Liver (tissue), 3 donors: ENCODE measurements around the gene CPLX3.

ENCODE experiments used
- CTCF ChIP-seq: fragments of 150-350 bp; IDR thresholded peaks from 2 replicates; pipeline ENCODE4 v1.5.1; 2017; ENCODE audit warnings: improper control_type of control experiment, low read depth, low read length; ENCODE audit not compliant: missing input control
- EGR1 ChIP-seq, 2 donors: IDR thresholded peaks; 2 replicates each; pipeline ENCODE4 v1.6.1; 2016 to 2018; ENCODE audit warnings: antibody characterized with exemption in 2 of 2, low read depth in 2 of 2
- HNF4G ChIP-seq: IDR thresholded peaks from 2 replicates; pipeline ENCODE4 v1.6.1; 2016; ENCODE audit warnings: antibody characterized with exemption
- RAD21 ChIP-seq, 2 donors: IDR thresholded peaks; 2 replicates each; pipeline ENCODE4 v1.6.1; 2016; ENCODE audit warnings: antibody characterized with exemption in 2 of 2, mild to moderate bottlenecking in 2 of 2
- TAF1 ChIP-seq: conservative IDR thresholded peaks from 2 replicates; pipeline ENCODE4 v1.6.1; 2016; ENCODE audit warnings: antibody characterized with exemption, mild to moderate bottlenecking
- donor health status: healthy.
- donor health status: healthy.

GRCh38 chr15:74827614-74828013, 1.2 kb downstream of the CPLX3 start:
- TF ChIP-seq RAD21 (IDR thresholded peaks at IDR 0.05), result no peak
- no peak for TF ChIP-seq CTCF
- TF ChIP-seq TAF1, result no peak
- TF ChIP-seq EGR1 (IDR thresholded peaks at IDR 0.05; ENCODE audit: low read depth in 2 of 2), result no peak
- no peak for TF ChIP-seq HNF4G
